Heart right ventricle (tissue), 16 donors: ENCODE measurements around the gene SOX4. TPM values are rescaled to one million over a fixed set of nuclear protein-coding genes. Genes with fewer than 3 reads are reported as not detected.
"Not testable (repeated sequence)": the region's sequence is repeated elsewhere in the genome, so short reads cannot be mapped to it uniquely, and the experiment has no call there.

Experiments
- ATAC-seq, 8 donors: fragments of 200-7000 bp; cut with Tn5 transposase; one replicate each; pipeline ENCODE4 v1.9.1; 2020; ENCODE audit warnings: mild to moderate bottlenecking in 8 of 8, moderate library complexity in 8 of 8, moderate number of reproducible peaks in 1 of 8
- DNase-seq, 2 donors: peaks; one replicate each; pipeline ENCODE4 v3.0.0-alpha.2; 2020
- H3K27ac ChIP-seq, 10 donors: fragments of 200-600 bp; sonication (generic) in 2 of 10; one replicate each; pipeline versions ENCODE4 v1.5.0 to v1.8.0; 2020 to 2022; ENCODE audit warnings: mild to moderate bottlenecking in 3 of 10
- H3K27me3 ChIP-seq, 7 donors: fragments of 200-600 bp; one replicate each; pipeline ENCODE4 v1.8.0; 2021 to 2022; ENCODE audit warnings: mild to moderate bottlenecking in 2 of 7
- H3K36me3 ChIP-seq, 9 donors: fragments of 200-600 bp; sonication (generic) in 1 of 9; one replicate each; pipeline versions ENCODE4 v1.5.0 to v1.8.0; 2020 to 2022; ENCODE audit warnings: mild to moderate bottlenecking in 2 of 9
- H3K4me1 ChIP-seq, 9 donors: fragments of 200-600 bp; sonication (generic) in 1 of 9; one replicate each; pipeline versions ENCODE4 v1.5.0 to v1.8.0; 2020 to 2022; ENCODE audit warnings: mild to moderate bottlenecking in 4 of 9
- H3K4me3 ChIP-seq, 10 donors: fragments of 200-600 bp; sonication (generic) in 2 of 10; one replicate each; pipeline versions ENCODE4 v1.5.0 to v1.8.0; 2020 to 2022; ENCODE audit warnings: mild to moderate bottlenecking in 7 of 10, moderate library complexity in 2 of 10
- H3K9me3 ChIP-seq, 11 donors: fragments of 200-600 bp in 10 of 11; sonication (generic) in 2 of 11; one replicate each; pipeline versions ENCODE4 v1.5.0 to v1.8.0; 2013 to 2022; ENCODE audit warnings: mild to moderate bottlenecking in 2 of 11, control low read depth in 1 of 11, moderate library complexity in 1 of 11
- CTCF ChIP-seq, 9 donors: fragments of 200-600 bp; sonication (generic) in 2 of 9; IDR thresholded peaks; one replicate each; pipeline versions ENCODE4 v1.5.0 to v1.8.0; 2021 to 2022; ENCODE audit warnings: antibody characterized with exemption in 9 of 9, mild to moderate bottlenecking in 5 of 9, moderate library complexity in 1 of 9
- WGBS, 2 donors: extraction: QIAGEN DNeasy Blood & Tissue Kit; methylation state at CpG; one replicate each; pipeline ENCODE4 v1.1.7; 2013; ENCODE audit warnings: inconsistent platforms in 1 of 2; 5-methylcytosine and 5-hydroxymethylcytosine counted together
- intact Hi-C, 10 donors: fragments of 100-400 bp; cut with DNase I; formaldehyde crosslinking; loops; one replicate each; pipeline versions ENCODE4 v1.11.1 to v1.14.2; 2022
- long read RNA-seq, 3 donors: library from polyadenylated mRNA; unstranded; transcript quantifications; one replicate each; pipeline ENCODE4 v2.0.0, GENCODE V29; 2020 to 2021
- polyA plus RNA-seq, 2 donors: library from polyadenylated mRNA; stranded (reverse); fragments of 200-250 nt; gene quantifications; one replicate each; pipeline ENCODE4 v1.2.3, GENCODE V29; 2013
- total RNA-seq, 10 donors: library from RNA; stranded (reverse); fragmentation: NEBNext Ultra II Directional in 3 of 10; extraction: Animal tissue kit (Norgen Biotek cat#: 25700) in 3 of 10; gene quantifications; one replicate each; pipeline versions ENCODE4 v1.2.1 to v1.2.4, GENCODE V29; 2021 to 2023
- donor health status: Arrhythmogenic right ventricular cardiomyopathy.
- donor health status: ischemic (EF 13 %, LVEDD 7.1; RV severe dilation, severe dysfunction).
- donor health status: healthy with polysubstance abuse.
- donor health status: DM: no; HTN: yes; CAD: no.
- donor health status: DM: no; HTN: no; CAD: no.
- donor health status: ischemic (EF 25% LVEDD 6.9; RV normal size, moderate dysfunction).
- donor health status: ischemic (EF 25% LVEDD 5.7; RV mildly dilated, moderate dysfunction).
- donor health status: healthy.
- donor health status: DM: yes; HTN: yes; CAD: no.
- donor health status: Ischemic cardiomyopathy.
- donor health status: ischemic (EF 35%, LVEDD 5.7; RV mildly dilated, moderate dysfunction).
- donor health status: nonischemic (EF 11% LVEDD 7.7; RV severe dilation, severe dysfunction).
- donor health status: DM: yes; HTN: yes; CAD: no.
- donor health status: PGD.
- donor health status: ischemic (EF 29% LVEDD 5.4; RV normal size, mild dysfunction).
- donor health status: nonischemic (EF 23%, LVEDD 6.1; RV moderate dilation, normal function).

The SOX4 gene
- total RNA-seq, result 10 to 100 TPM in 3 of 10 donors, 1 to 10 TPM in 7; 3.1 to 19.1 (median 7.7) TPM
- polyA plus RNA-seq, result 1 to 10 TPM; 2.6 to 3.8 TPM
- long read RNA-seq, donor 1, full-length matches to known transcripts, result 34 of 34 reads
- long read RNA-seq, donor 1, partial matches to known transcripts, result 0 of 34 reads
- long read RNA-seq, donor 1, other reads (novel, unspliced or antisense), result 0 of 34 reads
- long read RNA-seq, donor 2, full-length matches to known transcripts, result 20 of 20 reads
- long read RNA-seq, donor 2, partial matches to known transcripts, result 0 of 20 reads
- long read RNA-seq, donor 2, other reads (novel, unspliced or antisense), result 0 of 20 reads
- long read RNA-seq, donor 3, full-length matches to known transcripts, result 5 of 5 reads
- long read RNA-seq, donor 3, partial matches to known transcripts, result 0 of 5 reads
- long read RNA-seq, donor 3, other reads (novel, unspliced or antisense), result 0 of 5 reads

GRCh38 chr6:21593412-21593926, at the start of gene SOX4:
Gene SOX4, plus strand, starts transcription at chr6:21593751. Its CDS starts 784 bp downstream, at chr6:21594535.
- no peaks in the 10 kb centered on the region for H3K27me3 ChIP-seq
- H3K4me1 ChIP-seq, result peaks cover 0 to 39% (median 15%) of the 10 kb centered on the region in 9 donors
- intact Hi-C loops, result loop anchor here (5.0 to 10.0 kb wide), 15 partner anchors 71 to 1854 kb away; partner anchors contain the start of gene E2F3 (in 1 of the 10)
- ATAC-seq (peak; percentile 79 to 90 (median 87)), DNase-seq (peak; percentile 87 to 97)
- peak within 1 kb of the TSS; percentile 62 to 88 (median 80) for H3K4me3 ChIP-seq
- no peaks in the 10 kb centered on the region for H3K9me3 ChIP-seq
- no peaks in the 10 kb centered on the region for H3K36me3 ChIP-seq
- no peak for TF ChIP-seq CTCF (IDR thresholded peaks at IDR 0.05)
- WGBS, 2 donors, result 0% methylated on average over 19 of the region's 19 CpGs
- H3K27ac ChIP-seq, result peak within 1 kb of the TSS; percentile 59 to 96 (median 90)

GRCh38 chr6:21552286-21552685, 41.3 kb upstream of the SOX4 start:
- H3K4me3 ChIP-seq, DNase-seq, H3K36me3 ChIP-seq, H3K27me3 ChIP-seq, H3K27ac ChIP-seq, ATAC-seq, intact Hi-C loops, H3K4me1 ChIP-seq: not testable (repeated sequence)
- peaks cover 0 to 19% (median 9%) of the 10 kb centered on the region in 11 donors for H3K9me3 ChIP-seq
- WGBS, 2 donors, result 93 to 95% methylated on average over 26 to 27 of the region's 27 CpGs

- WGBS, 2 donors, result 84 to 96% methylated on average over 5 of the region's 5 CpGs
- TF ChIP-seq CTCF (IDR thresholded peaks at IDR 0.05), result no peak
- peaks cover 0 to 11% (median 5%) of the 10 kb centered on the region in 11 donors for H3K9me3 ChIP-seq
- ATAC-seq (no peak), DNase-seq (no peak)
- intact Hi-C loops, result no loop called here
- no peaks in the 10 kb centered on the region for H3K4me1 ChIP-seq
- no peak overlapping the region for H3K4me3 ChIP-seq
- no peak overlapping the region for H3K27ac ChIP-seq
- no peaks in the 10 kb centered on the region for H3K36me3 ChIP-seq
- no peaks in the 10 kb centered on the region for H3K27me3 ChIP-seq
Observed at GRCh38 chr6:21554286-21554685, 39.3 kb upstream of the SOX4 start.

- no peak for TF ChIP-seq CTCF (IDR thresholded peaks at IDR 0.05)
Observed at GRCh38 chr6:21555197-21555596, 38.4 kb upstream of the SOX4 start.

More at GRCh38 chr6:21555197-21555596, 38.4 kb upstream of the SOX4 start:
- intact Hi-C loops, result no loop called here
- ATAC-seq, result no peak
- Histone ChIP-seq H3K27me3 (no peaks in the 10 kb centered on the region), H3K4me3 (no peak overlapping the region), H3K27ac (no peak overlapping the region), H3K9me3 (peaks cover 0 to 2% (median 0%) of the 10 kb centered on the region in 11 donors), H3K4me1 (no peaks in the 10 kb centered on the region), H3K36me3 (no peaks in the 10 kb centered on the region)
- no peak for DNase-seq
- WGBS, 2 donors, result 77 to 81% methylated on average over 5 of the region's 5 CpGs
